Heart left ventricle (tissue), 16 donors: ENCODE measurements around the gene IGF2R. TPM values are rescaled to one million over a fixed set of nuclear protein-coding genes. Genes with fewer than 3 reads are reported as not detected.

Experiments
- ATAC-seq, 4 donors: fragments of 200-7000 bp; cut with Tn5 transposase; one replicate each; pipeline ENCODE4 v1.9.1; 2020 to 2022; ENCODE audit warnings: moderate library complexity in 4 of 4, mild to moderate bottlenecking in 3 of 4, moderate number of reproducible peaks in 1 of 4
- DNase-seq, 5 donors: peaks; one replicate each; pipeline ENCODE4 v3.0.0-alpha.2; 2020
- H3K27ac ChIP-seq, 12 donors: fragments of 200-600 bp; sonication (generic) in 4 of 12; one replicate each; pipeline versions ENCODE4 v1.5.0 to v1.8.0; 2016 to 2022; ENCODE audit warnings: mild to moderate bottlenecking in 2 of 12
- H3K27me3 ChIP-seq, 9 donors: fragments of 200-600 bp; sonication (generic) in 2 of 9; one replicate each; pipeline versions ENCODE4 v1.5.1 to v1.8.0; 2016 to 2022; ENCODE audit warnings: mild to moderate bottlenecking in 3 of 9
- H3K36me3 ChIP-seq, 9 donors: fragments of 200-600 bp; sonication (generic) in 2 of 9; one replicate each; pipeline versions ENCODE4 v1.5.0 to v1.8.0; 2018 to 2022; ENCODE audit warnings: mild to moderate bottlenecking in 2 of 9
- H3K4me1 ChIP-seq, 12 donors: fragments of 200-600 bp; sonication (generic) in 4 of 12; one replicate each; pipeline versions ENCODE4 v1.5.0 to v1.8.0; 2016 to 2022; ENCODE audit warnings: mild to moderate bottlenecking in 3 of 12
- H3K4me3 ChIP-seq, 12 donors: fragments of 200-600 bp; sonication (generic) in 4 of 12; one replicate each; pipeline versions ENCODE4 v1.5.0 to v1.8.0; 2017 to 2022; ENCODE audit warnings: mild to moderate bottlenecking in 9 of 12, moderate library complexity in 4 of 12
- H3K9me3 ChIP-seq, 12 donors: fragments of 200-600 bp; sonication (generic) in 4 of 12; one replicate each; pipeline versions ENCODE4 v1.5.0 to v1.8.0; 2016 to 2022; ENCODE audit warnings: mild to moderate bottlenecking in 1 of 12
- CTCF ChIP-seq, 12 donors: fragments of 200-600 bp; sonication (generic) in 4 of 12; IDR thresholded peaks; one replicate each; pipeline versions ENCODE4 v1.5.0 to v1.8.0; 2018 to 2022; ENCODE audit warnings: antibody characterized with exemption in 12 of 12, mild to moderate bottlenecking in 5 of 12
- POLR2A ChIP-seq, 2 donors: fragments of 450-650 bp; IDR thresholded peaks; one replicate each; pipeline ENCODE4 v1.6.1; 2017; ENCODE audit warnings: antibody characterized with exemption in 2 of 2, mild to moderate bottlenecking in 2 of 2, moderate library complexity in 2 of 2
- WGBS, 4 donors: extraction: QIAGEN DNeasy Blood & Tissue Kit in 2 of 4; methylation state at CpG; one replicate each; pipeline versions ENCODE4 v1.1.5 to v1.1.7; 2013 to 2018; 5-methylcytosine and 5-hydroxymethylcytosine counted together
- intact Hi-C, 10 donors: fragments of 100-400 bp; cut with DNase I; formaldehyde crosslinking; loops; one replicate each; pipeline versions ENCODE4 v1.11.1 to v1.14.2; 2022
- polyA plus RNA-seq, 2 donors: library from polyadenylated mRNA; stranded (reverse); fragments of 200-250 nt; gene quantifications; one replicate each; pipeline ENCODE4 v1.2.3, GENCODE V29; 2013
- total RNA-seq, 9 donors: library from RNA; depleted of rRNA in 2 of 9; stranded (reverse); fragments of >200 nt in 2 of 9; fragmentation: NEBNext Ultra II Directional in 3 of 9; extraction: Animal tissue kit (Norgen Biotek cat#: 25700) in 3 of 9; gene quantifications; one replicate each; pipeline versions ENCODE4 v1.1.0 to v1.2.4, GENCODE V29; 2016 to 2023
- donor health status: ischemic (EF 13 %, LVEDD 7.1; RV severe dilation, severe dysfunction).
- donor health status: healthy with polysubstance abuse.
- donor health status: DM: no; HTN: yes; CAD: no.
- donor health status: DM: no; HTN: no; CAD: no.
- donor health status: ischemic (EF 25% LVEDD 6.9; RV normal size, moderate dysfunction).
- donor health status: ischemic (EF 25% LVEDD 5.7; RV mildly dilated, moderate dysfunction).
- donor health status: healthy.
- donor health status: DM: yes; HTN: yes; CAD: no.
- donor health status: ischemic (EF 35%, LVEDD 5.7; RV mildly dilated, moderate dysfunction).
- donor health status: nonischemic (EF 11% LVEDD 7.7; RV severe dilation, severe dysfunction).
- donor health status: DM: yes; HTN: yes; CAD: no.
- donor health status: PGD.
- donor health status: ischemic (EF 29% LVEDD 5.4; RV normal size, mild dysfunction).
- donor health status: nonischemic (EF 23%, LVEDD 6.1; RV moderate dilation, normal function).

Gene IGF2R
- total and polyA plus RNA-seq, 11 donors, result 15.4 to 111 (median 68.5) TPM

DNA sequence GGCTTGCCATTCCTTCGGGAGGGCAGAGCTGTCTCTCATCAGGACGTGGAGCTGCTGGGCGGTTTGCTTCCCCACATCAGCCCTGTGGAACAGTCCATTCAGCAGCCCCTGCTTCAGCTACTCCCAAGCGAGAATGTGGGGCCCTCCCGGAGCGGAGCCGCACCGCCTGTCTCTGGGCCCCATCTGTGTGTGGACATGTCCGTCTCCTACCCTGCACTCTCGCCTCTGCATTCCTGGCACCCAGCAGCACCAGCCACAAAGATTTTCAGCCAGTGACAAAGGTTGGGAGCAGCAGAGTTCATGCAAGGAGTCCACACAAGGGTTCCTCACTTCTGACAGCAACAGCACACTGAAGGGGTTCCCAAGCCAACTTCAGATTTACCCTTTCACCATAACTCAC lies 123.7 kb downstream of the IGF2R start:
- Histone ChIP-seq H3K4me3 (no peak overlapping the region), H3K27ac (no peak overlapping the region), H3K4me1 (peaks cover 0 to 6% (median 0%) of the 10 kb centered on the region in 12 donors), H3K27me3 (no peaks in the 10 kb centered on the region), H3K9me3 (no peaks in the 10 kb centered on the region), H3K36me3 (peaks cover 0 to 99% (median 93%) of the 10 kb centered on the region in 9 donors)
- ATAC-seq (no peak), DNase-seq (no peak)
- TF ChIP-seq POLR2A (IDR thresholded peaks at IDR 0.05) (no peak), CTCF (IDR thresholded peaks at IDR 0.05) (no peak)
- intact Hi-C loops, result no loop called here
- 84 to 95% (median 87%) methylated on average over 10 of the region's 10 CpGs for WGBS, 4 donors

DNA sequence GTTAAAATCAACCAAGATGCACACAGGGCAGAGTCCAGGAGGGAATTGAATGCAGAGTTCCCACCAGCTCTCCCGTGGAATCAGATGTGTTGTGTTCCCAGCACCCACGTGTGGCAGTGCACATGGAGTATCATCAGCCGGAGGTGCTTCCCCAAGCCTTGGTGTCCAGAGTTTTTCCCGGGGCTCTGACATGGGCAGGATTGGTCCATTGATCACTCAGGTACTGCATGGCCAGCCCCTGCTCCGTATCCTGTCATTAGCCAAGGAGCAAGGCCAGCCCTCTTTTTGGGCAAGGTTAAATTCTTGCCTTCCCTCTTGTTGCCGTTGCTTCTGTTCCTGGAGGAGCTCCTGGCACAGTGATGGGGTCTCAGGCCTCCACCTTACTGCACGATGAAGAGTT lies 124.2 kb downstream of the IGF2R start:
- no peaks in the 10 kb centered on the region for H3K27me3 ChIP-seq
- no peak overlapping the region for H3K27ac ChIP-seq
- WGBS, 4 donors, result 79 to 86% (median 82%) methylated on average over 6 to 7 of the region's 7 CpGs
- ATAC-seq (no peak), DNase-seq (no peak)
- intact Hi-C loops, result no loop called here
- no peaks in the 10 kb centered on the region for H3K9me3 ChIP-seq
- peaks cover 0 to 6% (median 0%) of the 10 kb centered on the region in 12 donors for H3K4me1 ChIP-seq
- peaks cover 0 to 99% (median 93%) of the 10 kb centered on the region in 9 donors for H3K36me3 ChIP-seq
- no peak overlapping the region for H3K4me3 ChIP-seq
- TF ChIP-seq POLR2A (IDR thresholded peaks at IDR 0.05), result no peak
- TF ChIP-seq CTCF (IDR thresholded peaks at IDR 0.05), result no peak

DNA sequence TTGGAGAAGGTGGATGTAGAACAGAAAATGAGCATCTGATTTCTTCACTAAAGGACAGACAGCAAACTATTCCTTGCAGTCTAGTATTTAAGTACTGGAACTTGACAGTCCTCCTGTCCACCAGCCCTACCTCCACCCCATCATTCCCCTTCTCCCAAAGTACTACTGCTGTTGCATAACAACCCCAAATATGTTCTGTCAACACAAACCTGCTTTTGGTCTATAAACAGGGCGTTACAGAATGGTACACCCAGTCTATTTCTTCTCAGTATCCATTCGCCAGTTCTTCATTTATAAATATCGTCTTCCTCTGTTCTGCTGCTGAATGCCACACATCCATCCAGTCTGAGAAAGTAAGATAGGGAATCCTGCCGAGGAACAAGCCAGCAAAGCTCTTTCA lies 125.1 kb downstream of the IGF2R start:
- no peak for ATAC-seq
- Histone ChIP-seq H3K4me1 (no peaks in the 10 kb centered on the region), H3K9me3 (no peaks in the 10 kb centered on the region), H3K27ac (no peak overlapping the region), H3K4me3 (no peak overlapping the region), H3K27me3 (no peaks in the 10 kb centered on the region), H3K36me3 (peaks cover 0 to 99% (median 94%) of the 10 kb centered on the region in 9 donors)
- 87 to 93% (median 92%) methylated on average over 4 of the region's 4 CpGs for WGBS, 4 donors
- no peak for TF ChIP-seq POLR2A (IDR thresholded peaks at IDR 0.05)
- no peak for TF ChIP-seq CTCF (IDR thresholded peaks at IDR 0.05)
- no peak for DNase-seq
- intact Hi-C loops, result no loop called here

DNA sequence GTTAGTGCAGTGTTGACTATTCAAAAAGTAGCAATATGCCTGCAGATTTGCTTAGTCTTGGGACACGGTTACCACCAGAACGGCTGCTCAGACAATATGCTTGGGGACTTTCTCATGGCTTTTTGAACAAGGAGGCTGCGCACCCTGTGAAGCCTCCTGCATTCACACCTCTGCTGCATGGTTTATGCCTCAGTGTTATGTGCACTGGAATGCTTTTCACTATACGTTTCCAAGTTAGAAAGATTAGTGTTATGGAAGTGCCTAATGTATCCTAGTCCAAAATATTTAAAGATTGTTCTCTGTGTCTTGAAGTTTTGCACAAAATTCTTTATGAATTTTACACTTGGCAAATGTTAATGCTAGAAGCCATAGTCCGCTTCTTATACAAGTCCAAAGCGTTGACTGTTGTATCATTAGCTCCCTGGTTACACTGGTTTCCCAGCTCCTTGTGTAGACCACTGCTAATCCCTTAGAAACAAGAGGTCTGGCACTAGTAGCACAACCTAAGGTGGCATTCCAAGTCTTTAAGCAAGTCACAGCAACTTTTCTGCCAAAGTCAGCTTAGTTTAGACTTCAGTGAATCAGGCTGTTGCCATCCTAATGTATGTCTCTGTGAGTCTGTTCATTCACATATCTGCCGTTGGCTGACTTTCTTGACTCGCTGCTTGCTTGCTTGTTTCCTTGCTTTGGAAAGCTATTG lies 126.4 kb downstream of the IGF2R start:
- TF ChIP-seq CTCF (IDR thresholded peaks at IDR 0.05), result no peak
- TF ChIP-seq POLR2A (IDR thresholded peaks at IDR 0.05), result no peak
- 91 to 97% (median 94%) methylated on average over 8 of the region's 8 CpGs for WGBS, 4 donors
- DNase-seq (no peak), ATAC-seq (no peak)
- Histone ChIP-seq H3K36me3 (peaks cover 0 to 96% (median 89%) of the 10 kb centered on the region in 9 donors), H3K27me3 (no peaks in the 10 kb centered on the region), H3K4me1 (peaks cover 0 to 11% (median 0%) of the 10 kb centered on the region in 12 donors), H3K9me3 (no peaks in the 10 kb centered on the region), H3K4me3 (no peak overlapping the region), H3K27ac (no peak overlapping the region)
- intact Hi-C loops, result loop anchor here in 1 of 10 donors (5.0 kb wide), 1 partner anchor 362 kb away; no protein-coding TSS in a partner anchor
